Kidney glomerular epithelial cell (primary cell): ENCODE results near the gene NF2.
A peak's percentile ranks its signal among the peaks of the same experiment; 100 is the strongest.

Source experiments
- DNase-seq: peaks from one replicate; lab custom pipeline; 2025; lab: John Stamatoyannopoulos, UW

The NF2 gene

DNA sequence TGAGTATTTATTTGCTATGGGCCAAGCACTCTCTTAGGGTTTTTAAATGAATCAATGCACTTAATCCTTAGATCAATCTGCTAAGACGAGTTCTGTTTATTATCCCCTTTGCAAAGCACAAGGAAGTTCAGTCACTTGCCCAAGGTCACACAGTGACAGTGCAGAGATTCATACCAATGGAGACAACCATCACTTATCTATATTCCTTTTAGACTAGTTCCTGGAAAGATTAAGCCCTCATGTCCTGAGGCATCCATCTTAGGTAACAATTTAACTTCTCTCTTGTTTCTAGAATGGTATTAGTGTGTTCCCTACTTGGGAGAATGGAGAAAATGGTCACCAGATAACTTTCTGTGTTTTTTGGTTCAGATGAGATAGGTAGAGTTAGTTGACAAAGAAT lies 28.3 kb downstream of the NF2 start:
- DNase-seq = no peak

DNA sequence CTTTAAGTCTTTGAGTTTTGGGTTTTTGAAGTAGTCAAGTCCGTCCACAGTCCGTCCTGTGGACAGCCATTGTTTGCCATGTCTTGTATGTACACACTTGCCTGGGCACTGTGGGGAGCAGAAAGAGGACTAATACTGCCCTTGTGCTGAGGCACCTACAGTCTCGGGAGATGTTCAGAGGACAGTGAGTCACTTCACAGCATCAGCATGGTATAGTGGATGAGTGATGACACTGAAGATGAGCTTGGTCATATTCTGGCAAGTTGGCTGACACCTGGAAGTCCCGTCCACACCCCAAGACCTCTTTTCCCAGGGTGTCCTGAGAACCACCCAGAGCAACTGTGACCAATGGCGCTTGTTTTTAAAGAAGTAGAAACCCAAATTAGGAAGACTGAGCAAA lies 29.2 kb downstream of the NF2 start:
- no peak for DNase-seq

GRCh38 chr22:29633514-29634312 lies 30.3 kb downstream of the NF2 start:
- no peak for DNase-seq

DNA sequence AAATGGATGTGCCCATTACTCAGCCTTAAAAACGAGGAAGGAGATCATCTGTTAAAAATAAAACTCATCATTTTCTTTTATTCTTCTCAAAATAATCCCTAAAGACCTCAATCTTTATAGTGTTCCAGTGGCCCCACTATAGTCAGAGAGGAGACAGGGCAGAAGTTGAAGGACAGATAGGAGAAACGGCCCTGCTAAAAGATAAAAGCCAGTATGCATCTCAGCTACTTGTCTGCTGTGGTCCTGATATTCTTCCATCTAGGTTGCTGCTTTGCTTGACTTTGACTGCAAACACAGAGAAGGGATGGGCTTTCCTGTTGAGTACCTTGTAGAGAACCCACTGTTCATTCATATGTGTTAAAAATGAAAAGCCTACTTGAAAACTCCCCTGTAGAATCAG lies 31.4 kb downstream of the NF2 start:
- no peak for DNase-seq

DNA sequence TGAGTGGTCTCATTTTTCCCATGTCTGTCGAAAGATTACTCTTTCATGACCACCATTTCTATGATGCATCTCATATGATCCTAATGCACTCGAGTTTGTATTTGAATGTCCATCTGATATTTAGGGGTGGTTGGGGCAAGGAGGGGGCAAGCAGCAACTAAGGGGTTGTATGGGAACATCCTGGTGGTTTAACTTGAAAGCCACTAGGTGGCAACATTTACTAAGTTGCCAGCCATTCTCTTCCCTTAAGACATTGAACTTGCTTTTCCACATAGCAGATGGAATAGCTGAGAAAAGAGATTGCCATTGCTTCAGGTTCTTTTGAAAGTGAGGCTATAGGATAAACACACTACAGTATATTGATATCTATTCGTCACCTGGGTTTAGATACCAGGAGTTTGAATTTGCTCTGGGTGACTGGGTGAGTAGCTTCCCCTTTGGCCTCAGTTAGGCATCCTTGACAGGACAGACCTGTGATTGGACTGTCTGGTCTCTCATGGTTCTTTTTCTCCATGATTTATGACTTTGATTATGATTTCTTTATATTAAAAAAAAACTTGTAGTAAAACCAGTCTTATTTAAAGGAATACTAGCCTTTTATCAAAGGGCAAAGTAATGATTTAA lies 32.4 kb downstream of the NF2 start:
- peak; percentile 63 for DNase-seq

GRCh38 chr22:29636751-29637150 lies 33.3 kb downstream of the NF2 start:
- peak; percentile 90 for DNase-seq

DNA sequence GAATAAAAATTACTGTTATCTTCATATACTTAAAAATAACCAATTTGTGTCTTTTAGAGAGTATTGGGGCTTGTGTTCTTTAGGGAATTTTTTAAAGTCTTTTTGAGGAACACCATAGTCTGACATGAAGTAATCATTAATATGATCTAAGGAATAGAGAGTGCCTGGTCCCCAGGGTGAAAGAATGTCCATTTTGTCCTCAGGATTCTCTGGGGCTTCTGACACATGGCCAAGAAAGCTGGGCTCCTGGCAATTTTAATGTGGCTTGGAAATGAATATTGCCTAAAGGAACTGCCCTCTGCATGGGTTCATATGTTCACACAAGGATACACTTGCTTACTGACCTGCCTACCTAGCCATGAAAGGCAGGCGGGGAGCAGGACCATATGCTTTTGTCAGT lies 33.7 kb downstream of the NF2 start:
- DNase-seq = no peak

- no peak for DNase-seq
Measured at GRCh38 chr22:29638678-29639077, 35.2 kb downstream of the NF2 start.

DNA sequence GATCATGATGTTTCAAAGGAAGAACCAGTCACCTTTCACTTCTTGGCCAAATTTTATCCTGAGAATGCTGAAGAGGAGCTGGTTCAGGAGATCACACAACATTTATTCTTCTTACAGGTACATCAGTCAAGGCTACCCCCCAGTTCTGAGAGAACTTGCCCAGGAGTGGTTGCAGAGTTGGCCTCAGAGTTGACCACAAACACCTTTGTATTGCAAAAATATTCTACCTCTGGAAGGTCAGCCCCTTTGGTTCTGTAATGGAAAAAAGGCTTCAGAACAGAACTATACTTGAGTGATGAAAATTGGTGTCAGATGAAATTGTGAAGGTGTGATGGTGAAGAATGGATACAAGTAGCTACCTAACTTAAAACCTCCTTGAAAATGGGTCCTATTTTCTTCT lies 35.7 kb downstream of the NF2 start:
- DNase-seq = no peak

GRCh38 chr22:29641042-29641699 lies 37.7 kb downstream of the NF2 start:
- no peak for DNase-seq

DNA sequence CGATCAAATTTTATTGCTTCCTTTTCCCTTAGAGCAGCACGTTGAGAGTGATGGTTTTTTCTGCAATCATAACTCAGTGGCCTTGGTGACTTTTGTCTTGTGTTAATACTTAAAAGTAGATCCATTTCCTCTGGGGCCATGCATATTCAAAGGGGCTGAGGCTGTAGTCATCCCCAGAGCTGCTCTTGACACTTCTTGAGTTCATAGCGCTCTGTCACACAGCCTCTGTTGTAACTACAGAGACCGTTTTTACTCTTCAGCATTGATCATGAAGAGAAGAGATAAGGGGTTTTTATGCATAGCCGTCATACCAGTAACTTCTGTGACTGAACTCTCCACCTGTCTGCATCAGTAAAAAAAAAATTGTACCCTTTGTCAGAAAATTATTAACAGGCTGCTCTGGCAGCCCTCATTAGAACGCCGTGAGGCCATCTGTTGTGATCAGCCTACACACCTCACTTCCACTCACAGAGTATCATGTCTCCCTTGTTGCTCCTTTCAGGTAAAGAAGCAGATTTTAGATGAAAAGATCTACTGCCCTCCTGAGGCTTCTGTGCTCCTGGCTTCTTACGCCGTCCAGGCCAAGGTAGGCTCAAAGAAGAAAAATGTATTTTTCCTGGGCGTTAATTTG lies 38.4 kb downstream of the NF2 start:
- no peak for DNase-seq

DNA sequence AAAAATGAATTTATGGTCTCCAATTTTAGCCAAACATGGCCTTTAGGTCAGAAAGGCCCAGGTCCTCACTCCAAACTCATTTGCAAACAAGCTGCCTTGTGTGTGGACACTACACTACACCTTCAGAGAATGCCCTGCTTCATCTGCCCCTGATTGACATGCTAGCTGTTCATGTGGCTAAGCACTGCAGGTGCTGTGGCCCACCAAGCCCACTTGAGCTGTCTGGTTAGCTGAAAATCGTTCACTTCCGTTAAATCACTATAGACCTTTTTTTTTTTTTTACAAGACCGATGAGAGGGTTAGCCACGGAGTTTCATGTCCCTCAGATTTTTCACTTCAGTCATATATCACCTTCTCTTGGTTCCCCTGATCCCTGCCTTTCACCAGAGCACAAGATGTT lies 39.3 kb downstream of the NF2 start:
- DNase-seq = no peak

GRCh38 chr22:29647954-29648737 lies 44.7 kb downstream of the NF2 start:
- no peak for DNase-seq

DNA sequence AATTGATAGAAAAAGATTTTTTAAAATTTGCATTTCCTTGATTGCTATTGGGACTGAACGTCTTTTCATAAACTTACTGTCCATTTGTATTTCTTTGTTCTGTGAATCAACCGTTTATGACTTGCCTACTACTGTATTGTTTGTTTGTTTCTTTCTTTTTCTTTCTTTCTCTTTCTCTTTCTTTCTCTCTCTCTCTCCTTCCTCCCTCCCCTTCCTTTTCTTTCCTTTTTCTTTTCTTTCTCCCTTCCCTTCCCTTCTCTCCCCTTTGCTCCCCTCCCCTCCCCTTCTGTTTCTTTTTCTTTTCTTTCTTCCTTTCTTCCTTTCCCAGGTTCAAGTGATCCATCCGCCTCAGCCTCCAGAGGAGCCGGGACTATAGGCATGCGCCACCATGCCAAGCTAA lies 46.9 kb downstream of the NF2 start:
- DNase-seq = no peak

DNA sequence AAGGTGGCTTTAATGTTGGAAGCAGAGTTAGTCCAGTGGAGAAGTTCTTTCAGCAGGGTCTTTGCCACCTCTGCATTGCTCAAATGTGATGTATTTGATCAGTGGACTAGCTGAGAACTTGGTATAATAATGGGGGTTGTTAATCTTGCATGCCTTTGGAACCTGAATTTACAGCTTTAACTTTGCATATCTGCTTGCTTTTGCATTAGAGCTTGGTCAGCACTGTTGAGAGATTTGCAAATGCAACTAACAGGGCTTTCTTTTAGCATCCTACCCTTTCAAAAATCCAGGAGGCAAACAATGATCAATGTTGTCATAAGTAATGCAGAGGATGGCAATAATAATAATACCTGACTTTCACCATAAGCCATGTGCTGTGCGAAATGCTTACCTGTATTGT lies 48.2 kb downstream of the NF2 start:
- no peak for DNase-seq

- no peak for DNase-seq
Measured at GRCh38 chr22:29654420-29654819, 51.0 kb downstream of the NF2 start.

DNA sequence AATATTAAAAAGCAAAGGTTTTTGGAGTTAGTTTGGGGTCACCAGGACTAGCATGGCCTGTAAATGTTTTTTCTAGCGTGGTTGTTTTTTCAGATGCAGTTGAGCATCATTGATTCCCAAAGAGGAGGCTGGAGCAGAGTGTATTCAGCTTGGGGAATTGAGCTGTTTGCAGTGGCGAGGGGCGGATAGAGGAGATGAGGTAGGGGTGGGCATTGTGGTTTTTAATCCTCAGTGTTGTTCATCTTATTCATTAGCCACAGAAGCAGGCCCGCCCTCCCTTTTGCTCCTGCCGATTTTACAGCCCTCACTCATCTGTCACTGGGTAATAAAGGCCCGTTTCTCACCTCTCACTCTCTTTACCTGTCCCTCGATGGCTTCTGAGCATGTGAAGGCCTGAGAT lies 51.4 kb downstream of the NF2 start:
- DNase-seq = no peak

- no peak for DNase-seq
Measured at GRCh38 chr22:29658176-29658575, 54.7 kb downstream of the NF2 start.

DNA sequence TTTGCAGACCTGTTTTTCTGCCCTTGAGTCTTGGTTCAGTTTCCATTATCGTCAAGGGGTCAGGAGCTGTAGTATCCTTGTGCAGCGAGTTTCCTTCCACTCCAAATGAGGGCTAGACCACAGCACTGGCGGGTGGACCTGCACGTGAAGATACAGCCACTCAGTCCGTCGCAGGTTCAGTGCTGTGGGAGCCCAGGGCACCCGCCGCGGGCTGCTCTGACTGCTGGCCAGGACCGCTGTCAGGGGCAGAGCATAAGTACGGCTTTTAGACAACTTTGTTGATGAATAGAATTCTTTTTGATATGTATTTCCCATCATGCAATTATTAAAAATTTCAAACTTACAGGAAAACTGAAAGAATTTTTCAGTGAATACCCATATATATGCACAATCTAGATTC lies 56.6 kb downstream of the NF2 start:
- no peak for DNase-seq

- no peak for DNase-seq
Measured at GRCh38 chr22:29661336-29661735, 57.9 kb downstream of the NF2 start.

- no peak for DNase-seq
Measured at GRCh38 chr22:29663180-29663821, 59.9 kb downstream of the NF2 start.

- DNase-seq = no peak
Measured at GRCh38 chr22:29665486-29665885, 62.1 kb downstream of the NF2 start.
